Measurements from ENCODE around the gene VPS72.

VPS72 gene

GRCh38 chr1:151189637-151190445, at the start of gene VPS72 (continued):
- TF ChIP-seq PRDM2 (tag by site-specific recombination; IDR thresholded peaks at IDR 0.05; ENCODE audit: borderline replicate concordance): no peak
- no peak for TF ChIP-seq ZNF157 (tag by site-specific recombination; IDR thresholded peaks at IDR 0.05)
- TF ChIP-seq ZBTB17 (tag by site-specific recombination; IDR thresholded peaks at IDR 0.05): peak; percentile 100
- TF ChIP-seq ZNF335 (tag by site-specific recombination; conservative IDR thresholded peaks at IDR 0.05): peak; percentile 74
- peak; percentile 54; the same call in 1 of the 2 replicates for TF ChIP-seq ZNF558 (tag by site-specific recombination; IDR thresholded peaks at IDR 0.05)
- TF ChIP-seq ZNF155 (tag by site-specific recombination; IDR thresholded peaks at IDR 0.05): no peak
- peak; percentile 62 for TF ChIP-seq PRDM10 (tag by site-specific recombination; IDR thresholded peaks at IDR 0.05)
- peak; percentile 78 for TF ChIP-seq ZIC2 (tag by site-specific recombination; IDR thresholded peaks at IDR 0.05)
- TF ChIP-seq KLF16 (tag by site-specific recombination; IDR thresholded peaks at IDR 0.05): peak; percentile 96
- TF ChIP-seq ZNF394 (tag by site-specific recombination; IDR thresholded peaks at IDR 0.05; ENCODE audit: borderline replicate concordance): peak; percentile 90
- no peak for TF ChIP-seq GLI2 (tag by site-specific recombination; IDR thresholded peaks at IDR 0.05; ENCODE audit: borderline replicate concordance, low read depth)
- no peak for TF ChIP-seq BCL6B (tag by site-specific recombination; IDR thresholded peaks at IDR 0.05)
- peak; percentile 97 for TF ChIP-seq ZNF501 (tag by site-specific recombination; IDR thresholded peaks at IDR 0.05)
- TF ChIP-seq ZBTB48 (tag by site-specific recombination; IDR thresholded peaks at IDR 0.05): no peak
- 0 out of 2 replicates have a peak, but pooled peaks have one; percentile 43 for TF ChIP-seq ZNF513 (tag by site-specific recombination; IDR thresholded peaks at IDR 0.05)
- TF ChIP-seq PRDM4 (tag by site-specific recombination; IDR thresholded peaks at IDR 0.05): no peak
- no peak for TF ChIP-seq GLI4 (tag by site-specific recombination; IDR thresholded peaks at IDR 0.05)
- no peak for TF ChIP-seq ZNF16 (tag by site-specific recombination; IDR thresholded peaks at IDR 0.05; ENCODE audit: low read depth)
- no peak for TF ChIP-seq ZNF791 (tag by site-specific recombination; IDR thresholded peaks at IDR 0.05)
- TF ChIP-seq ZNF747 (tag by site-specific recombination; IDR thresholded peaks at IDR 0.05): no peak
- TF ChIP-seq MEIS1 (CRISPR knock-in tag; IDR thresholded peaks at IDR 0.05; ENCODE audit: borderline replicate concordance): no peak
- TF ChIP-seq PRDM6 (tag by site-specific recombination; IDR thresholded peaks at IDR 0.05): no peak
